Measurements from ENCODE around the gene PPP1R13B. TPM values are rescaled to one million over a fixed set of nuclear protein-coding genes. Genes with fewer than 3 reads are reported as not detected.

The PPP1R13B gene
- total RNA-seq, 1 donor from 2014 or later = 8.6 TPM

DNA sequence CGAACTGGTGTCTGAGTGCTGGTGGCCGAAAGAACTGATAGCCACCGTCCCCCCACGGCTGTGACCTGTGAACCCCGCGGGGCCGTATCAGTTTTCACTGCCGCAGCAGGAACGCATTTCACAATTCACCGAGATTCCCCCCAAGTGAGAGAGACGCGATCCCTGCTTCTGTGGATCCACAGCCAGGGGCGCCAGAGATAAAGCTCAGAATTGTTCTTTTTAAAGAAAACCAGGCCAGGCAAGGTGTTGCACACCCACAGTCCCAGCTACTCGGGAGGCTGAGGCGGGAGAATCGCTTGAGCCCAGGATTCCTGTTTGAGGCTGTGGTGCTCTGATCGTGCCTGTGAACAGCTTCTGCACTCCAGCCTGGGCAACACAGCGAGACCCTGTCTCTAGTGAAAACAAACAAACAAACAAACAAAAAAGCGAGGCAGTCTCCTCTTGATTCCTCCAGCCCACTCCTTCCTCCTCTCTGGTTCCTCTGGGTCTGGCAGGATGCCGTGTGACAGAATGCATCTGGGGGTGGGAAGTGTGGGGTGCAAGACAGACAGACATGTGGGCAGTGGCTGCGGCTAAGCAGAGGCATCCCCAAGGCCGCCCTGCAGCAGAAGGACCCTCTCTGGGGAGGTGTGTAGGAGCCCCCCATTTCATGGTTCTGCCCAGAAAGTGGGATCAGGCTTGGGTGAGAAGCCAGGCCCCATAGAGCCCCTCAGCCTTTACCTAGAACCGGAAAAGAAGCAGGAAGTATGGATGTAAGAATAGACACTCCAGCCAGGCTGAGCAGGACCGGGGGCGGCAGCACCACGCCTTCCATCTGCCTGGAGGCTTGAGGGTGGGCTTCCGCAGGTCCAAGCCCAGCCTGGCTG lies 39.2 kb upstream of the PPP1R13B start:
- H3K36me3 Mint-ChIP-seq (ENCODE audit: low read depth) = no peaks in the 10 kb centered on the region
- no peaks in the 10 kb centered on the region for H3K9me3 Mint-ChIP-seq
- intact Hi-C loops (cut with micrococcal nuclease) = no loop called here
- no peak overlapping the region for H3K27ac Mint-ChIP-seq
- no peak for DNase-seq
- no peaks in the 10 kb centered on the region for H3K27me3 Mint-ChIP-seq
- no peak overlapping the region for H3K4me3 Mint-ChIP-seq
- no peaks in the 10 kb centered on the region for H3K4me1 Mint-ChIP-seq

DNA sequence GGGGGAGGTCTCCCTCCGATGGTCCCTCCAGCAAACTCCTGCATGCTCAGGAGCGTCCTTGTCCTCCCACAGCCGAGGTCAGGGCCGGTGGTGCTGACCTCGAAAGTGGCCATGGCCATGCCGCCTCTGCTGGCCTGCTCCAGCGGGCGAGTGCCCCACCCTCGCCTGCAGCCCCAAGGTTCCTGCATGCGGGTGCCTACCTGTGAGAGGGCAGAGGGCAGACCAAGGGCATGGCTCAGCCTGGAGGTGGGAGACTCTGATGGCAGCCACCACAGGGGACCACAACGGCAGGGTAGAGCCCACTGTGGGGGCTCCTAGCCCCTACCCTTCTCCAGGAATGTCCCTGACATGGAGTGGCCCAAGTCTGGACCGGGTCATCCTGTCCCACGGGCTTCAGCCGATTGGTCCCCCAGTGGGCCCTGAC lies 38.1 kb upstream of the PPP1R13B start:
- Mint-ChIP-seq H3K36me3 (ENCODE audit: low read depth) (no peaks in the 10 kb centered on the region), H3K4me3 (no peak overlapping the region), H3K9me3 (no peaks in the 10 kb centered on the region), H3K27ac (no peak overlapping the region), H3K27me3 (peaks cover 1% of the 10 kb centered on the region), H3K4me1 (no peaks in the 10 kb centered on the region)
- intact Hi-C loops (cut with micrococcal nuclease) = no loop called here
- DNase-seq = no peak

DNA sequence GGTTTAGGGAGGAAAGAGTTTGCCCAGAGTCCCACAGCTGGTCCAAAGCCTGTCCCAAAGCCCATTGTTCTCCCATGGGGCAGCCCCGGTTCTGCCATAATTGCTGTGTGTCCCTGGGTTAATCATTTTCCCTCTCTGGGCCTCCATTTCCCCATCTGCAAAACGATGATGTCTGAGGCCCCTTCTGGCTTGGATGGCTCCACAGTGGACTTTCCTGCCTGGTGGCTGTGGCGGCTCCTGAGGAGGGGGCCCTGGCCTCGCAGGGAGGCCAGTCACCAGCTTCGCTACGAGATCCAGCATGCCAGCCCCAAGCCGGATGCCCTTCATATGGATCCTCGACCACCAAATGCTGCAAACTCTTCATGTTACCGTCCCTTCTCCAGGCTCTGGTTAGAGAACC lies 37.5 kb upstream of the PPP1R13B start:
- H3K27me3 Mint-ChIP-seq = peaks cover 1% of the 10 kb centered on the region
- H3K4me3 Mint-ChIP-seq = no peak overlapping the region
- H3K9me3 Mint-ChIP-seq = no peaks in the 10 kb centered on the region
- intact Hi-C loops (cut with micrococcal nuclease) = no loop called here
- H3K4me1 Mint-ChIP-seq = peaks cover 4% of the 10 kb centered on the region
- no peaks in the 10 kb centered on the region for H3K36me3 Mint-ChIP-seq (ENCODE audit: low read depth)
- H3K27ac Mint-ChIP-seq = no peak overlapping the region
- no peak for DNase-seq

DNA sequence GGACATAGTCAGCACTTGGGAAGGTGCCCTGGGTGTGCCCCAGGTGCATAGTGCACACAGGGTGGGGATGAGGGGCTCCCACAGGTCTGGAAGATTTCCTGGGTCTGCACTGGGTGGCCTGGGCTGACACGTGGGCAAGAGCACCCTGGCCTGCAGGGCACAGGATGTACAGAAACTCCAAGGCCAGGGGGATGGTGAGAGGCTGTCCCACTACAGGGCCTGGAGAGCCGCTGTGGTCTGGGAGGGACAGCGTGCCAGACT lies 35.8 kb upstream of the PPP1R13B start:
- no peak overlapping the region for H3K4me3 Mint-ChIP-seq
- H3K9me3 Mint-ChIP-seq = no peaks in the 10 kb centered on the region
- intact Hi-C loops (cut with micrococcal nuclease) = no loop called here
- peaks cover 1% of the 10 kb centered on the region for H3K27me3 Mint-ChIP-seq
- peaks cover 6% of the 10 kb centered on the region for H3K4me1 Mint-ChIP-seq
- H3K36me3 Mint-ChIP-seq (ENCODE audit: low read depth) = no peaks in the 10 kb centered on the region
- no peak overlapping the region for H3K27ac Mint-ChIP-seq
- DNase-seq = no peak

DNA sequence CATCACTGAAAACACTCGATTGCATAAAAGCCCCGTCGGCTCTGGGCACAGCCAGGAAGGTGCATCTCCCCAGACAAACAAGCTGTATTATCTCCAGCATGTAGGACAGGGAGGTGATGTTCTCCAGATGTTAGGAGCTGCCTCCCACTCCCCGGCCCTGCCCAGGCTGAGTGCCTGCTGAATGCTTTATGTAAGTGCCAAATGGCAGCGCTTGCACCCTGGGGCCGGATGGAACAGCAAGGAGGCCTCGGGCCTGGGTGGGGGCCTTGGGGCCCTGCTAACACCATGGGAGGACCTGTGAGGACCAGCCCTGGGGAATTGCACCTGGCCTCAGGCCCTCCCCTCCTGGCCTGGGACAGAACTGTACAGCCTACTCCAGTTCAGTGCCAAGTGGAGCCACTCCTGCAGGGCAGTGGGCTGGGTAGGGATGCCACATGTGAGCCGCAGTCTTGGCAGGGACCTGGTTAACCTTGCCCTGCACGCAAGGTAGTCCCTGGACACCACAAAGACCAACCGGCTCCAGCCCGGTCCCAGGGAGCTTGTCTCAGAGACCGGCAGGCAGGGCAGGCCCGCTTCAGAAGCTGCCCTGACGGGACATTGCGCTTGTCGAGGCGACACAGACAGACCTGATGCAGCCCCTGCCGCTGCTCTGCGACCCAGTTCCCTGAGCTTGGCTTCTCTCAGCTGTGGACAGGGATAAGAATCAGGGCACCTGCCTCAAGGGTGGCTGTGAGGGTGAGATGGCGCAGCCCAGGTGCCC lies 35.3 kb upstream of the PPP1R13B start:
- H3K27me3 Mint-ChIP-seq = peaks cover 1% of the 10 kb centered on the region
- no peak overlapping the region for H3K4me3 Mint-ChIP-seq
- H3K4me1 Mint-ChIP-seq = peaks cover 6% of the 10 kb centered on the region
- H3K9me3 Mint-ChIP-seq = no peaks in the 10 kb centered on the region
- DNase-seq = no peak
- no peak overlapping the region for H3K27ac Mint-ChIP-seq
- intact Hi-C loops (cut with micrococcal nuclease) = no loop called here
- H3K36me3 Mint-ChIP-seq (ENCODE audit: low read depth) = no peaks in the 10 kb centered on the region

DNA sequence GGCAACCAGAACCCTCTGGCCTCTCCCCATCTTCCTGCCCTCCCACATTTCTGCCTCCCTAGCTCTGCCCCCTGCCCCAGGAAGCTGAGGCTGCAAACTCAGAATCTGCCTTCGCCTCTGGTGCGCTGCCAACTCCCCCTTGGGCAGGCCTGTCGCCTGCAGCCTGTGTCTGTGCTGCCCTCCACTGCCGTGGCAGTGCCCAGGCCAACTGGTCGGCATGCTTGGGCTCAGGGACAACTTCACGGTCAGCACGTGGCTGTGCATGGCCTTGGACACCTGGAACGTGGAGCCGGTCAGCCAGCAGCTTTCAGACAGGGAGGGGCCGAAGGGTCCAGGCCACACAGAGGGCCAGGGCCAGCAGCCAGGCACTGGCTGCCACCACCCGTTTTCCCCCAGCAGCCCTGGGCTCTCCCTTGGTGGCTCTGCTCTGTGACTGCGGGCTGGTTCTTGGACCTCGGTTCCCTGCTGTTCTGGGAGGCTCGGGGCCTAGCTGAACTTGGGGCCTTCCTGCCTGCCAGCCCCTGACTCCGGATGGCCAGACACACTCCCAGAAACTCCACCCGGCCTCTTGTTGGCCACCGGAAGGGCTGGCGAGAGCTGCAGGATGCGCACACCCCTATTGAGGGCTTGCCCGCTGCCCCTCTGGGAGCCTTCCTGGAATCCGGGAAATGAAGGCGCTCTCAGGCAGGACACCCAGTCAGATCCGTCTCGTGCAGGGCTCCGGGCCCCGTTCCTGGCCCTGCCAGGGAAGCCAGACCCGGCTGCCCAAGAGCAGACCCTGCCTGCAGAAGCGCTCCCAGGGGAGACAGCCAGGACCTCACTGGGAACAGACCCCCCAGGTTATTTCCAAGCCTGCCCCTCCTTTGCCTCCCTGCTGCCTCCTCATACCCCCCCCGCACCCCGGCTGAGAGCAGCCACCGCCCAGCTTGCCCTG lies 34.2 kb upstream of the PPP1R13B start:
- Mint-ChIP-seq H3K4me3 (no peak overlapping the region), H3K9me3 (no peaks in the 10 kb centered on the region), H3K27ac (no peak overlapping the region), H3K36me3 (ENCODE audit: low read depth) (no peaks in the 10 kb centered on the region), H3K27me3 (peaks cover 1% of the 10 kb centered on the region), H3K4me1 (peaks cover 6% of the 10 kb centered on the region)
- no peak for DNase-seq
- intact Hi-C loops (cut with micrococcal nuclease) = no loop called here

DNA sequence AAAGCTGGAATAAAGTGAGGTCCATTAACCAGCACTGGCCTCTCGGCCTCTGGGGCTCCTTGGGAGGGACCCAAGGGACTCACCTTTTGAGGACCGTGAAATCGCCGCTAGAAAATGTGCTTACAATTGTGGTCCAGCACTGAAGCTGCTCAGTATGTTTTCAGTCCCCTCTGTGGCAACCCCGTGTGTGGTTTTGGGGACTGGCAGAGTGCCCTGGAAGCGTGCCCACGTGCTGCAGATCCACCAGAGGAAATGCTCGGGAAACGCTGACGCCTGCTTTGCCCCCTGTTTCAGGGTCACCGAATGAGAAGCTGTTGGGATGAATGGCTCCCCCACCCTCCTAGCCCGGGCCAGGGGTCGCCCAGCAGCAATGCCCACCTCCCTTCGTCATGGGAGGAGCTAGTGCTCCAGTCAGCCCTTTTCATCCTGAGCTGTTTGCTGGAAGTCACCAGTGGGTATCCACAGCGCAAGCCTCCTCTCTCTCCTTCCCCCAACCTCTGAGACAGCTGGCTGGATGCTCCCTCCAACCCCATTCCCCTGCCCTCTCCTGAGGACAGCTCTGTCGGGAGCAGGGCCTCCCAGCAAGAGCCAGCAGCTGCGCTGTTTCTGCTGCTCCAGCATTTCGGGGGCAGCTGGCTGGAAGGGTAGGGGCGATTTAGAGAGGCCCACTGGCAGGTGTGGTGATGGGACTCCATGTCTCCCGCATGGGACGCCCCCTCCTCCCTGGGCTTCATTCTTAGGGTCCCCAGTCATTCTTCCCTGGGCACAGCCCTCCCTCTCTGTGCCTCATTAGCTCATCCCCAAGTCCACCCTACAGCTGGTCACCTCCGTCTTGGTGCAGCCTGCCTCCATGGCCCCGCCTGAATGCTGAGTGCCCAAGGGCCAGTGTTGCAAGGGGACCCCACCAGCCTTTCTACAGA lies 33.2 kb upstream of the PPP1R13B start:
- Mint-ChIP-seq H3K4me1 (peaks cover 6% of the 10 kb centered on the region), H3K9me3 (no peaks in the 10 kb centered on the region), H3K27ac (no peak overlapping the region), H3K27me3 (peaks cover 1% of the 10 kb centered on the region), H3K4me3 (peak overlapping the region; percentile 45), H3K36me3 (ENCODE audit: low read depth) (no peaks in the 10 kb centered on the region)
- DNase-seq = no peak
- intact Hi-C loops (cut with micrococcal nuclease) = no loop called here

DNA sequence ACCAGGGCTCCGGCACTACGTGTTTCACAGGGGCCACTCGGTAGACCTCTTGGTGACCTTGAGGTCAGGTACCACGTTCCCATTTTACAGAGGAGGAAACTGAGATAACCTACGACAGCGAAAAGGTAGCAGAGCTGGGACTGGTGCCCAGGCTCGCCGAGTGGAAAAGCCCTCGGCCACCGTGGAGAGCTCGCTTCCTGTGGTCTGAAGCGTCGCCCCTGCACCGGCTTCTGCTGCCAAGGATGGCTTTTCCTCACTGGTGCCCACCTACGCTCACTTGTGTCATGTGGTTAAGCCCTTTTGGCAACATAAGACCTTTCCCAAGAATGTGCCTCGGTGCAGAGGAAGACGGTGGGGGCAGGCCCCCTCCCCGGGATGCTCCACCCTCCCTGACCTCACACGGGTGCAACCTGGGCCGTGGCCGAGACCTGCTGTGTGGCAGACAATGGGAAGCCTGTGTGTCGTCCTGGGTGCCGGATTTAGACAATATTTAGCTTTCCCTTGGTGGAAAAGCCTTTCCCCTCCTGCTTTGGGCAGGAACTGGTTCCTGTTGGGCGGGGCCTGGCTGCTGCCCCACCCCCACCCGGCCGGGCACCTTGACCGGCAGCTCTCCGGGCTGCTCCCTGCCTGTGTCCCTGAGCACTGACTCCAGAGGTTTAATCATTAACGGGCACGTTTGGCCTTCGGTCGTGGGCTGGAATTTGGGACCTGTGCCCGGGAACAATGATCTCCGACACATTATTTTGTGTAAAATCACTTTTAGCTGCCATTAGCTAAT lies 32.4 kb upstream of the PPP1R13B start:
- Mint-ChIP-seq H3K4me3 (peak overlapping the region; percentile 64), H3K36me3 (ENCODE audit: low read depth) (no peaks in the 10 kb centered on the region), H3K9me3 (peaks cover 5% of the 10 kb centered on the region), H3K27ac (no peak overlapping the region), H3K4me1 (peaks cover 7% of the 10 kb centered on the region), H3K27me3 (peaks cover 1% of the 10 kb centered on the region)
- no peak for DNase-seq
- intact Hi-C loops (cut with micrococcal nuclease) = no loop called here

DNA sequence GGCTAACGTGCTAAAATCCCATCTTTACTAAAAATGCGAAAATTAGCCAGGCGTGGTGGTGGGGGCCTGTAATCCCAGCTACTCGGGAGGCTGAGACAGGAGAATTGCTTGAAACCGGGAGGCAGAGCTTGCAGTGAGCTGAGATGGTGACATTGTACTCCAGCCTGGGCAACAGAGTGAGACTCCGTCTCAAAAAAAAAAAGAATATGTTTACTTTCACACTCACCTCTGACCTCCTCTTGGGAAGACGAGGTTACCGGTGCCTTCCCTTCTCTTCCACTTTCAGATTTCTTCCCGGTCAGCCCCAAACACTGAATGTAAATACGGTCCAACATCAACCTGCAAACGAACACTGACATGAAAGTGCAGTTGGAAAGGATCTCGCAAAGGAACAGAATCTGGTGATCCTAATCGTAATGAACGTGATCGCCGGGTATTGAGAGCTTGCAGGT lies 31.8 kb upstream of the PPP1R13B start:
- DNase-seq = no peak
- Mint-ChIP-seq H3K9me3 (peaks cover 5% of the 10 kb centered on the region), H3K36me3 (ENCODE audit: low read depth) (no peaks in the 10 kb centered on the region), H3K4me1 (peaks cover 8% of the 10 kb centered on the region), H3K27ac (no peak overlapping the region), H3K27me3 (peaks cover 1% of the 10 kb centered on the region), H3K4me3 (peak overlapping the region; percentile 64)
- intact Hi-C loops (cut with micrococcal nuclease) = no loop called here

DNA sequence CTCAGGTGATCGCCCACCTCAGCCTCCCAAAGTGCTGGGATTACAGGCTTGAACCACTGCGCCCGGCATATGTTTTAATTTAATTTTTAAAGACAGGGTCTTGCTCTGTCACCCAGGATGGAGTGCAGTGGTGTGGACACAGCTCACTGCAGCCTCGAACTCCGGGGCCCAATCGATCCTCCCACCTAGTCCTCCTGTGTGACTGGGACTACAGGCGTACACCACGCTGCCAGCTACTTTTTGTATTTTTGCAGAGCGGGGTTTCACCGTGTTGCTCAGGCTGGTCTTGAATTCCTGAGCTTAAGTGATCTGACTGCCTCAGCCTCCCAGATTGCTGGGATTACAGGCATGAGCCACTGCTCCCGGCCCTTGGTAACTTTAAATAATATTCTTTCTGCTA lies 30.8 kb upstream of the PPP1R13B start:
- no peaks in the 10 kb centered on the region for H3K36me3 Mint-ChIP-seq (ENCODE audit: low read depth)
- H3K27ac Mint-ChIP-seq = no peak overlapping the region
- no peak for DNase-seq
- peaks cover 5% of the 10 kb centered on the region for H3K9me3 Mint-ChIP-seq
- no peak overlapping the region for H3K4me3 Mint-ChIP-seq
- intact Hi-C loops (cut with micrococcal nuclease) = no loop called here
- peaks cover 1% of the 10 kb centered on the region for H3K27me3 Mint-ChIP-seq
- H3K4me1 Mint-ChIP-seq = peaks cover 8% of the 10 kb centered on the region

DNA sequence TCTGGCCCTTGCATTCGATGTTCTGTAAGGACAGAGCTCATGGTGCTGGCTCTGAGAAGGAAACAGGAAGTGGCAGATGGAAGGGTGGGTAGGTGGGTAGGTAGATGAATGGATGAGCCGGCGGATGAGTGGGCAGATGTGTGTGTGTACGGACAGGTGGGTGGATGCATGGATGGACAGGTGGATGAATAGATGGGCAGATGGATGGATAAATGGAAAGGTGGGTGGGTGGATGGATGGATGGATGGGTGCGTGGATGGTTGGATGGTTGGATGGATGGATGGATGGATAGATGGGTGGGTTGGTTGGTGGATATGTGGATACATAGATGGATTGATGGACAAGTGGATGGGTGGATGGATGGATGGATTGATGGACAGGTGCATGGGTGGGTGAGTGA lies 27.6 kb upstream of the PPP1R13B start:
- Mint-ChIP-seq H3K4me1 (peaks cover 11% of the 10 kb centered on the region), H3K36me3 (ENCODE audit: low read depth) (no peaks in the 10 kb centered on the region), H3K4me3 (no peak overlapping the region), H3K27me3 (no peaks in the 10 kb centered on the region), H3K27ac (no peak overlapping the region), H3K9me3 (peaks cover 5% of the 10 kb centered on the region)
- intact Hi-C loops (cut with micrococcal nuclease) = no loop called here
- DNase-seq = no peak

DNA sequence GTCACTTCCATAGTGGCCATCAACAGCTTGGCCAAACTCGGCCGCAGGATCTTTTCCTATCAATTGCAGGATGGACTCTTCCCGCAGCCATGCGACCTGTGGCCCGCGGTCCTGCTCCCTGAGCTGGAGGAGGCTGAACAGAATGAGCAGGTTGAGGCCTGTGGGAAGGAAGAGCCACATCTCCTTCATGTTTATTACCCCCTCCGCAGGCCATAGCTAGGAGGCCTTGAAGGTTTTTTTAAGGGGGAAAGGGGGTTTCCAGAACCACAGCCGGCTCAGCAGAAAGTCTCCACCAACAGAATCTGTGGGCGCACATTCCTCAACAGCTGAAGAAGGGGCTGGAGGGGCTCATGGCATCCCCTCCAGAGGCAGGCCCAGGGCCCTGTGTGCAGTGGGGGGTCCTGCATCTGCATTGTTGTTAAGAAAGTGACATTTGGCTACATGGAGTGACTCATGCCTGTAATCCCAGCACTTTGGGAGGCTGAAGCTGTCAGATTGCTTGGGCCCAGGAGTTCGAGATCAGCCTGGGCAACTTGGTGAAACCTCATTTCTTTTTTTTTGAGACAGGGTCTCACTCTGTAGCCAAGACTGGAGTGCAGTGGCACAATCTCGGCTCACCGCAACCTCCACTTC lies 25.2 kb upstream of the PPP1R13B start:
- Mint-ChIP-seq H3K27me3 (no peaks in the 10 kb centered on the region), H3K27ac (peak overlapping the region; percentile 72)

More for the DNA sequence above, 25.2 kb upstream of the PPP1R13B start:
- no peak for DNase-seq
- H3K4me1 Mint-ChIP-seq = peaks cover 9% of the 10 kb centered on the region
- H3K4me3 Mint-ChIP-seq = peak overlapping the region; percentile 82
- no peaks in the 10 kb centered on the region for H3K36me3 Mint-ChIP-seq (ENCODE audit: low read depth)
- intact Hi-C loops (cut with micrococcal nuclease) = loop anchor here (2.0 kb wide), 1 partner anchor 26 kb away; the partner anchor contains the start of gene PPP1R13B
- peaks cover 5% of the 10 kb centered on the region for H3K9me3 Mint-ChIP-seq

All from activated CD4-positive, alpha-beta T cell treated with anti-CD3 and anti-CD28 coated beads, Interleukin-2, amount 10 ng/mL, durations not matched to agents 24 days and 14 days (primary cell).